ENCODE data around the gene CHN1.
A peak's percentile ranks its signal among the peaks of the same experiment; 100 is the strongest.

The CHN1 gene

DNA sequence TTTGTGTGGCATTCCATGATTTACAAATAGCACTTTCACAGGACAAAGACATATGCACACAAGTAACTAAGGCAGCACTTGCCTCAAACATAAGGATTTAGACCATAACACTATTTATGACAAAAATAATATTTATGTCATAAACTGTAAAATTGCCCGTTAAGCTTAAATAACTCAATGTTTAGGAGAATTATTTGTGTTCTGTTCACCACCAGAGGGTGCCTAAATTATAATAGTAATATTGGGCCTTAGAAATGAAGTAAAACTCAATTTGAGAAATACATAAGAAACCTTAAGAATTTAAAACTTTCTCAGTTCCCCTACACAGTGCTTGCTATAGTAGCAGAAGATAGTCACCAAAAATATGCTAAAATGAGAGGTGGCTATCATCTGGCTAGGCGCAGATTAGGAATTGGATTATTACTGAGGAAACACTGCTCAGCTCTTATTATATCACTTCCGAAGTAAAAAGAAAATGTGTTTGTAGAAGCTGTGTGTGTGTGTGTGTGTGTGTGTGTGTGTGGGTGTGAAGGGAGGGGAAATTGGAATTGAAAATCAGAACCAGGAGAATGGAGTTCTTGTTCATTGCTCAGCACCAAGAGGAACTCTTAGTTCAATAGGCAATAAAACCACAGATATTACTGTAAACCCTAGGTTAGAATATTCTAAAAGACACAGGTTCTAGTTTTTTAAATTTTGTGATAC is 4.9 kb upstream of the CHN1 start:
- no peak for DNase-seq

- DNase-seq = no peak
Measured at GRCh38 chr2:175008801-175009495, 3.8 kb upstream of the CHN1 start.

GRCh38 chr2:175008009-175008408 is 2.8 kb upstream of the CHN1 start:
- no peak for DNase-seq

DNA sequence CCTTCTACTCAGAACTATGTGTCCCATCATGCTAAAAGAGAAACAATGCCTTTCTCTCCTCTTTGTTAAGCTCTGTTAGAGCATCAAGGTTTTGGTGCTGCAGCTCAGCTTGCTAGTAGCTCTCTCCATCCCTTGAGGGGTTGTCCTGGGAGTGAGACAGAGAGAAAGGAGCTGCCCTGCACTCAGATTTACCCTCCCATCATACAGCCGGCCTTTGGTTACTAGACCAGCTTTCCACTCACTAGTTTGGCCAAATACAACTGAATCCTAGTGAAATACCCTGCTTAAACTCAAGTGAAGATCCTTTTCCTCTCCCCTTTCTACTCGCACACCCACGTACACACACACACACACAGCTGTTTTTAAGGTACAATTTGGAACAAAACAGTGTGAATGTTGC is 2.3 kb upstream of the CHN1 start:
- no peak for DNase-seq

GRCh38 chr2:175006281-175006680 is 1.1 kb upstream of the CHN1 start:
- DNase-seq = no peak

DNA sequence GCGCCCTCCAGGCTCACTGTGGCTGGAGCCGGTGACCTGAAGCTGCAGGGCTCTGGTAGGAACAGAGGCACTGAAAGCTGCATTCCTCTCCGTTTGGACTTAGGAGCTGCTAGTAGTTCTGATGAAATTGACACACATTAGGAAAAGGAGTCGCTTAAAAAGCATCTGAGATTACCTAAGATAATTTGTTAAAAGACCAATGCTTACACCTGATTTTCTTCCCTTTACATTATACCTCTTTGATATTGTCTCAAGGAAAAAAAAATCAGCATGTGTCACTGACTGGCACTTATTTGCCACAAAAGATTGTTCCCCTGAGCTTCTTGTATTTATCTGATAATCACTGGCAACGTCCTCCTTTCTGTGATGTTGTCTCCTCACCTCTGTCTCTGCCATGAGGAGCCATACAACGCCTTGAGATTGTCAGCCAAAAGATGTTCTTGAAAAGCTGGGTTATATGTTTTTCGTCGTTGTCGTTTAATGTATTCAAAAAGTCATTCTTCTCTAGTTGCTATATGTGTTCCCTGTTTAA is 618 bp upstream of the CHN1 start:
- no peak for DNase-seq

- no peak for DNase-seq
Measured at GRCh38 chr2:175004730-175004979, 526 bp downstream of the CHN1 start.

DNA sequence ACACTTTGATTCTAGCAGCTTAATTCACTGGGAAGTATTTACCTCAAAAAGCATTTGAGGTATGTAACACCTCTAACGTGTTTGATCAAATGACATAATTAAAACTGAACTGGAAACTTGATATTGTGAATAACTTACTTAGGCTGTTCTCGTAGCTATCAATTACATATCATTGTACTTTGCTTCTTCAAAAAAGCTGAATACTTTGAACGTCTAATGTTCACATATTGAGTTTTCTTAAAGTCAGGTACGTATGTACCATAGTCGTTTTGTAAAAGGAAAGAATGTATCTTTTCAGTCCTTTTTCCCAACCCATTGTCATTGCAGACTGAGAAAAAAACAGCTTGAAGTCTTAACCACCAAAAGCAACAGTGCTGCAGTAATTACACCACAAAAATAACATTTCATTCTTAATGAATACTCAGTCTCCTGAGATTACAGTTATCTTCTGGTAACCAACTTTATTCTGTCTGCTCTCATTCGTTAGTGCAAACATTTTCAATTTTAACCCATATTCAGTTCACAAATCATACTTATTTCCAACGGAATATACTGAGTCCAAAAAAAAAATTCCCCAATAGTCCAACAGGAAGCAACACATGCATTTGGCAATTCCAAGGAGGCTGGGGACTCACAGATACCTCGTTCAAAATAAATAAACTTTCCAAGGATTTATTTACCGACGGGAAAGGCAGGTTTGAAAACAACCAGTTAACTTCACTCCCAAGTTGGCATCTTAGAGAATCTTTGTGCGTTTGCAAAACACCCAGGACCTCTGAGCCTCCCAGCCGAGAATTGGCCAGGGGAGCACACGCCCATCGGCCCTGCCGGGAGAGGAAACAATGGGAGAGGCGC is 1.1 kb downstream of the CHN1 start:
- peak in 2 of 4 experiments; percentile 7 to 16 for DNase-seq

- DNase-seq = no peak
Measured at GRCh38 chr2:175002547-175003274, 2.5 kb downstream of the CHN1 start.

GRCh38 chr2:175001566-175001965 is 3.6 kb downstream of the CHN1 start:
- no peak for DNase-seq

GRCh38 chr2:174997110-174997509 is 8.1 kb downstream of the CHN1 start:
- DNase-seq = no peak

- peak; percentile 54 to 69 (median 61) for DNase-seq
Measured at GRCh38 chr2:174996622-174997021, 8.6 kb downstream of the CHN1 start.

- no peak for DNase-seq
Measured at GRCh38 chr2:174994381-174994780, 10.8 kb downstream of the CHN1 start.

- no peak for DNase-seq
Measured at GRCh38 chr2:174992886-174993285, 12.3 kb downstream of the CHN1 start.

GRCh38 chr2:174985614-174986013 is 19.6 kb downstream of the CHN1 start:
- peak in 3 of 4 experiments; percentile 9 to 38 (median 18) for DNase-seq

- no peak for DNase-seq
Measured at GRCh38 chr2:174984561-174984960, 20.6 kb downstream of the CHN1 start.

- no peak for DNase-seq
Measured at GRCh38 chr2:174981331-174981730, 23.9 kb downstream of the CHN1 start.

DNA sequence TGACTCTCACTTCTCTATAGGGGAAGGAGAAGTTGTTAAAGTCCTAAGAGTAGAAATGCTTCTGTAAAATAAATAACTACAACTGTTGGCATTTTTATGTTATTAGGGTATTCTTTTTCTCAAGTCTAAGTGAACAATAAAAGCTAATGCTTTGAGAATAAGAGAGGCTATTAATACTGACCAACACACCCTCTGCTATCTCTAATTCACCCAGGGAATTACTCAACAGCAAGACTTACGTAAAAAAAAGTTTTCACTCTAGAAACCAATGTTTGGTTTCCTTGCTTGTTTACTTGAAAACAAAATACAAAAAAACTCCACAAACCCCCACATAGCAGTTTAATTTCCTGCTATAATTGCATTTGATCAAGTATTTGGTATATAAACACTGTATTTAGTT is 25.2 kb downstream of the CHN1 start:
- DNase-seq = no peak

- no peak for DNase-seq
Measured at GRCh38 chr2:174977364-174977763, 27.8 kb downstream of the CHN1 start.

DNA sequence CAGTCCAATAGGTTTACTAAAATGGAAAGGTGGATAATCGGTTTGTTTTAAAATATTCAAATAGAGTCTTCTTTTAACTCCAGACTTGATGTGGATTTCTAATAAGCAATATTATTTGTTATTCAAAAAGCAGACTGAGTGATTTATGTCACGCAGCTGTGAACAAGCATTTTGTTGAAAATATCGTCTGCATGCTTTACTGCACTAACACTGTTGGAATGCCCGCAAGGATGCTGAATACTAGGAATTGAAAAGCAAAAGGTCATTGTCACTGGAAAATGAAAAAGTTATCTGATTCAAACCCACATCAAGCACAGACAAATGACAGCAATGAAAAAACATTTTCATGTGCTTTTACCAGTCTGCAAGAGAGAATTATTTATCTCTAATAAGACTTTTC is 31.1 kb downstream of the CHN1 start:
- DNase-seq = no peak

GRCh38 chr2:174972924-174973323 is 32.3 kb downstream of the CHN1 start:
- no peak for DNase-seq

DNA sequence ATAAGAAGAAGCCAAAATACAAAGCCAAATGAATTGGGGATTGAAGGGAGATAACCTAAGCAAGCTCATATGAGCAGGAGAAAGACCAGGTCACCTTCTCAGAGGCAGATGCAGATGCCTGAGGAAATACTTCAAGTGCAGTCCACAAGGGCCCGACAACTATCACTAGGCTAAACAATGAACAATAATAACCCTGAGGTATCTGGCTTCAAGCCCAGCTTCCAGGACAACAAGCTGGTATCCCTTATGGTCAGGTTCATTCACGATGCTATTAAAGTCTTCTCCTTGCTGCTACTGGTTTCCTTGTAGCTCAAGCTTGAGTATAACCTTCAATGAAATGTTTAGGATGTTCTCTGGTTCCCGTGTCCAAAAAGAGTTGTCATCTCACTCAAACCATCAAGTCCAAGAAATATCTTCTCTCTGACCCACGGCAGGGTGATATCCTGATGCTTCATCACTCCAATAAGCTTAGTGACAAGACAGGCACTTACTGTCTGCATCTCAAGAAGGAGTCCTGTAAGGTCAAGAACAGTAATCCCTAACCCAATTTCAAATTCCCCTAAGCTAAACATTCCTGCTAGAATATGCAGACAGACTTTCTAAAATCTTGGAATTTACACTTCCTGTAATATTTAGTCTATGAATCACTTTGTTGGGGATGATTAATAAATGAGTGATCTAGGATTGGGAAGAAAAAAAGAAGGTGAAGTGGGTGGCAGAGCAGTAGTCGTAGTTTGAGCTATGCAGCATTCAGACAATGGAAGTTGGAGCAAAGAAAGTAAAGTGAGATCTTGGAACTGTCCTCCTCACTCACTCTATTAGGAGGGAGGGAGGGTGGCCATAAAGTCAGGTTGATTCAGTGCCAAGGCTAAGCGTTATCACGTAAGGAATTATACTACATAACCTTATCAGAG is 33.1 kb downstream of the CHN1 start:
- no peak for DNase-seq
